GM10266 (cell line): ENCODE measurements around the gene P2RX5.
"Not testable (repeated sequence)": the region's sequence is repeated elsewhere in the genome, so short reads cannot be mapped to it uniquely, and the experiment has no call there.

ENCODE experiments used
- DNase-seq: peaks from one replicate; pipeline ENCODE4 v3.0.0; 2012; ENCODE audit errors: extremely low spot score
- CTCF ChIP-seq: IDR thresholded peaks from 2 replicates; pipeline ENCODE4 v1.5.1; 2012; ENCODE audit warnings: mild to moderate bottlenecking, low read depth; ENCODE audit not compliant: control insufficient read depth, insufficient read depth; ENCODE audit errors: missing control alignments

P2RX5 gene

GRCh38 chr17:3735515-3735914 is 39.6 kb upstream of the P2RX5 start:
- no peak for TF ChIP-seq CTCF
- DNase-seq = no peak

GRCh38 chr17:3734911-3735276 is 38.9 kb upstream of the P2RX5 start:
- not testable (repeated sequence) for DNase-seq

GRCh38 chr17:3732210-3732621 is 36.3 kb upstream of the P2RX5 start:
- DNase-seq = peak; percentile 66
- TF ChIP-seq CTCF = peak; percentile 75

GRCh38 chr17:3730881-3731429 is 35.0 kb upstream of the P2RX5 start:
- TF ChIP-seq CTCF = no peak
- no peak for DNase-seq

- DNase-seq = no peak
- no peak for TF ChIP-seq CTCF
Measured at GRCh38 chr17:3729881-3730280, 33.9 kb upstream of the P2RX5 start.

- DNase-seq = not testable (repeated sequence)
Measured at GRCh38 chr17:3728099-3728498, 32.1 kb upstream of the P2RX5 start.

- TF ChIP-seq CTCF = no peak
- DNase-seq = peak; percentile 45
Measured at GRCh38 chr17:3727041-3727440, 31.1 kb upstream of the P2RX5 start.

GRCh38 chr17:3724378-3725077 is 28.6 kb upstream of the P2RX5 start:
- no peak for TF ChIP-seq CTCF
- no peak for DNase-seq
